A673 (cell line): ENCODE data around the gene LRCH1.

Experiments used
- EZH2 ChIP-seq: fragments of 200-600 bp; sonication (generic); IDR thresholded peaks from 2 replicates; pipeline ENCODE4 v1.6.1; 2017; ENCODE audit warnings: borderline replicate concordance, low read depth, mild to moderate bottlenecking, mixed read lengths, antibody characterized with exemption, low read length; ENCODE audit not compliant: poor library complexity, severe bottlenecking
- TF ChIP-seq, protein P1 (sequence below): fragments of 300-800, 200-600 bp; sonication (generic); conservative IDR thresholded peaks from 2 replicates; pipeline ENCODE4 v1.5.1; 2017; ENCODE audit warnings: low read depth, mild to moderate bottlenecking, antibody characterized with exemption, low read length, moderate library complexity, mixed read lengths

DNA sequence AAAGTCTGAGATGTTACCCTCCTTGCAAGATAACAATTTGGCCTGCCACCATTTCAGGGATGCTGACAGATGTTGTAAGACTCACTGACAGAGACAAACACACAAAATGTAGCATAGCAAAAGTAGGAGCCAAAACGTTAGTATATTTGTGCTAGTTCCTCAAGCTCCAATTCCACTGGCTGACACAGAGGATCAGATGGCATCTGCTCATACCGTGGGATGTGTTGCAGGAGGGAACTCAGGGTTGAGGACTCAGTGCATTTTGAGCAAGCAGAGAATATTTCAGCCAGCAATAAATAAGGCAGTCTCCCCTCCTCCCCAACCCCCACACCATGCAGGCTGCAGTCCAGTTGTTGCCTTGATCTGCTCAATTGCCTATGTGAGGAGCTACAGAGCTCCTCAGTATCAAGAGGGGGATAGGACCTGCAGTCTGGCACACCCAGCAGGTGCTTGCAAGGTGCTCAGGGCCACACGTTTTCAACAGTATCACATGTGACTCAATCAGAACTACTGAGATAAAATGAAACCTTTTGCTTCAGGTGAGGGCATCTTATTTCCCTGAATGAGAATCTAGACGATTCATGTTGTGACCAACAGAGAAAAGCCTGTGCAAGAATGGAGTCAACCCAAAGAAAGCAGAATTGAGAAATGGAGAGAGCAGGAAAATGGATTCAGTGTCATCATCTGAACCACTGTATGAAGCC, 23.6 kb upstream of the LRCH1 start:
- no peak for TF ChIP-seq EZH2
- TF ChIP-seq, protein P1, sequence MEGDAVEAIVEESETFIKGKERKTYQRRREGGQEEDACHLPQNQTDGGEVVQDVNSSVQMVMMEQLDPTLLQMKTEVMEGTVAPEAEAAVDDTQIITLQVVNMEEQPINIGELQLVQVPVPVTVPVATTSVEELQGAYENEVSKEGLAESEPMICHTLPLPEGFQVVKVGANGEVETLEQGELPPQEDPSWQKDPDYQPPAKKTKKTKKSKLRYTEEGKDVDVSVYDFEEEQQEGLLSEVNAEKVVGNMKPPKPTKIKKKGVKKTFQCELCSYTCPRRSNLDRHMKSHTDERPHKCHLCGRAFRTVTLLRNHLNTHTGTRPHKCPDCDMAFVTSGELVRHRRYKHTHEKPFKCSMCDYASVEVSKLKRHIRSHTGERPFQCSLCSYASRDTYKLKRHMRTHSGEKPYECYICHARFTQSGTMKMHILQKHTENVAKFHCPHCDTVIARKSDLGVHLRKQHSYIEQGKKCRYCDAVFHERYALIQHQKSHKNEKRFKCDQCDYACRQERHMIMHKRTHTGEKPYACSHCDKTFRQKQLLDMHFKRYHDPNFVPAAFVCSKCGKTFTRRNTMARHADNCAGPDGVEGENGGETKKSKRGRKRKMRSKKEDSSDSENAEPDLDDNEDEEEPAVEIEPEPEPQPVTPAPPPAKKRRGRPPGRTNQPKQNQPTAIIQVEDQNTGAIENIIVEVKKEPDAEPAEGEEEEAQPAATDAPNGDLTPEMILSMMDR, result no peak
